Measurements from ENCODE around the gene SLC39A3.

DNA sequence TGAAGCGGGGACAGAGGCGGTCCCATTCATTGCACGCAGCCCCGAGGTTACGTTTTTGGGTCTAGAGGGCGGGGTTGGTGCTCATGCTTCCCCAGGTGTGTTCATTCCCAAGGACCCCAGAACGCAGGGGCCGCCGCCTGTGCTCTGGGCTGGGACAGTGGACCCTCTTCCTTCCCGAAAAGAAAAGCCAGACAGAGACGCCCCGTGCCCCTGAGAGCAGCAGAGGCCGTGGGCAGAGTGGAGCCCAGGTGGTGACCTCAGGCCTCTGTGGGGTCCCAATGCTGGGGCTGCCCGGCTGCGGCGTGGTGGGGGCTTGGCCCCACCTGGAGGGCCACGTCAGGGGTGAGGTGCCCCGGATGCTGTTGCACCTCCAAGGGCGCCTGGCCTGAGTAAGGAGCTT, 27.9 kb upstream of the SLC39A3 start:
- TF ChIP-seq, protein P1, sequence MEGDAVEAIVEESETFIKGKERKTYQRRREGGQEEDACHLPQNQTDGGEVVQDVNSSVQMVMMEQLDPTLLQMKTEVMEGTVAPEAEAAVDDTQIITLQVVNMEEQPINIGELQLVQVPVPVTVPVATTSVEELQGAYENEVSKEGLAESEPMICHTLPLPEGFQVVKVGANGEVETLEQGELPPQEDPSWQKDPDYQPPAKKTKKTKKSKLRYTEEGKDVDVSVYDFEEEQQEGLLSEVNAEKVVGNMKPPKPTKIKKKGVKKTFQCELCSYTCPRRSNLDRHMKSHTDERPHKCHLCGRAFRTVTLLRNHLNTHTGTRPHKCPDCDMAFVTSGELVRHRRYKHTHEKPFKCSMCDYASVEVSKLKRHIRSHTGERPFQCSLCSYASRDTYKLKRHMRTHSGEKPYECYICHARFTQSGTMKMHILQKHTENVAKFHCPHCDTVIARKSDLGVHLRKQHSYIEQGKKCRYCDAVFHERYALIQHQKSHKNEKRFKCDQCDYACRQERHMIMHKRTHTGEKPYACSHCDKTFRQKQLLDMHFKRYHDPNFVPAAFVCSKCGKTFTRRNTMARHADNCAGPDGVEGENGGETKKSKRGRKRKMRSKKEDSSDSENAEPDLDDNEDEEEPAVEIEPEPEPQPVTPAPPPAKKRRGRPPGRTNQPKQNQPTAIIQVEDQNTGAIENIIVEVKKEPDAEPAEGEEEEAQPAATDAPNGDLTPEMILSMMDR (IDR thresholded peaks at IDR 0.05): no peak
- TF ChIP-seq ZFX (IDR thresholded peaks at IDR 0.05; ENCODE audit: borderline replicate concordance): no peak
